ENCODE measurements around the gene VSNL1.

DNA sequence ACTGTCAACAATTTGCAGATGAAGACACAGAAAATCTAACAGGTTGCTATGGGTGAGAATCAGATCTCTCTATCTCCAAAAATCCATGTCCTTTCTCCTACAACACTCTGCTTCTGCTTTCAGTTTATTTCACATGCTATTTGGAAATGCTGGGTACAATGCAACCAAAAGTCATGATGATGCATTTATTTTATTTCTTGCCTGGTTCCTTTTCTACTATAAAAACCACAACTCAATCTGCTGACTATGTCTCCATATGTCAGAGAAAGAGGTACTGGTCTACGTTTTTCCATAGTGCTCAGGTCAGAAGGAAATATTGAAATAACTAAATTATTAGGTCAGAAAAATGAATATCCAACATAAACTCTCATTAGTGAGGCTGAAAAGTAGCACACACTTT is 42.8 kb upstream of the VSNL1 start:
- TF ChIP-seq, protein P1, sequence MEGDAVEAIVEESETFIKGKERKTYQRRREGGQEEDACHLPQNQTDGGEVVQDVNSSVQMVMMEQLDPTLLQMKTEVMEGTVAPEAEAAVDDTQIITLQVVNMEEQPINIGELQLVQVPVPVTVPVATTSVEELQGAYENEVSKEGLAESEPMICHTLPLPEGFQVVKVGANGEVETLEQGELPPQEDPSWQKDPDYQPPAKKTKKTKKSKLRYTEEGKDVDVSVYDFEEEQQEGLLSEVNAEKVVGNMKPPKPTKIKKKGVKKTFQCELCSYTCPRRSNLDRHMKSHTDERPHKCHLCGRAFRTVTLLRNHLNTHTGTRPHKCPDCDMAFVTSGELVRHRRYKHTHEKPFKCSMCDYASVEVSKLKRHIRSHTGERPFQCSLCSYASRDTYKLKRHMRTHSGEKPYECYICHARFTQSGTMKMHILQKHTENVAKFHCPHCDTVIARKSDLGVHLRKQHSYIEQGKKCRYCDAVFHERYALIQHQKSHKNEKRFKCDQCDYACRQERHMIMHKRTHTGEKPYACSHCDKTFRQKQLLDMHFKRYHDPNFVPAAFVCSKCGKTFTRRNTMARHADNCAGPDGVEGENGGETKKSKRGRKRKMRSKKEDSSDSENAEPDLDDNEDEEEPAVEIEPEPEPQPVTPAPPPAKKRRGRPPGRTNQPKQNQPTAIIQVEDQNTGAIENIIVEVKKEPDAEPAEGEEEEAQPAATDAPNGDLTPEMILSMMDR (IDR thresholded peaks at IDR 0.05; ENCODE audit: low read depth, low read length): no peak
- TF ChIP-seq, protein P2, sequence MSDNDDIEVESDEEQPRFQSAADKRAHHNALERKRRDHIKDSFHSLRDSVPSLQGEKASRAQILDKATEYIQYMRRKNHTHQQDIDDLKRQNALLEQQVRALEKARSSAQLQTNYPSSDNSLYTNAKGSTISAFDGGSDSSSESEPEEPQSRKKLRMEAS (IDR thresholded peaks at IDR 0.05; ENCODE audit: low read depth, low read length): no peak

Data from NB4 (cell line).